ENCODE measurements around the gene SCAF1.

The SCAF1 gene

DNA sequence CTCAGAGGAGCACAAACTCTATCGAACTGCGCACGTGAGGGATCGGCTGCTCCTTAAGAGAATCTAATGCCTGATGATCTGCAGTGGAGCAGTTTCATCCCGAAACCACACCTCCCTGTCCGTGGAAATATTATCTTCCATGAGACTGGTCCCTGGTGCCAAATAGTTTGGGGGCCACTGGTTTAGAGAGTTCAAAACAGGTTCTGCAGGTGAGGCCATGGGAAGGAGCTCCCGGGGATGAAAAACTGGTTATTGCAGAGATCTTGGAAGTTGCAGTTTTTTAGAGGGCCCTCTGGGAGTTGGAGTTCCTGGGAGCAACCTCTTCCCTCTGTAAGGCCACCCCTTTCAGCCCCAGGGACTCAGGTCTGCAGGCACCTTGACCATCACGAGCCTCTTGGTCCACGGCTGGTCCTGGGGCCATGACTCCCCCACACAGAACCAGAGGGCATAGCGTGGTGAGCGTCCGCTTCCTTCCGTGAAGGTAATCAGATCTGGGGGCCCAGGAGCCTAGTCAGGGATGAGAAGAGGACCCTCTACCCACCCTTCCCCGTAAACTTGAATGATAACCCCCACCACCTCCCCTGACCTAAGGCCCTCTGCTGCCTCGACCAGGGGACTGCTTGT, 18.4 kb downstream of the SCAF1 start:
- no peak overlapping the region for H3K4me3 ChIP-seq (ENCODE audit: low read length)
- DNase-seq (ENCODE audit: low read depth, low spot score): no peak

DNA sequence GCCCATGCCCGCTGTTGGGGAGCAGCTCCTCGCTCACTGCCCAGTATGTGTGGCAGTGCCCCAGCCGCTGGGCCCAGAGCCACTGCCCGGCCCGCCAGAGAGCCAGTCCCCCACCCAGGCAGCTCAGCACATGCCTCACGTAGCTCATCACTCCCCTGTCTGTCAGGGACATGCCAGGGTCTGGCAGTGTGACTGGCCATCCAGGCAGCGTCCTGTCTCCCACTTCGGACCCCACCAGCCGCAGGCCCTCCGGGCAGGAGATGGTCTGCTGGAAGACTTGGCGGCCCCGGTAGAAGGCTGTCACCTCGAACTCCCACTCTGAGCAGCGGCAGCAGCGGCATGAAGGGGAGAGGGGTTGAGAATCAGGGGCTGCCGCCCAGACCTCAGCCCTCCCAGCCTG, 20.0 kb downstream of the SCAF1 start:
- DNase-seq (ENCODE audit: low read depth, low spot score): no peak
- no peak overlapping the region for H3K4me3 ChIP-seq (ENCODE audit: low read length)

DNA sequence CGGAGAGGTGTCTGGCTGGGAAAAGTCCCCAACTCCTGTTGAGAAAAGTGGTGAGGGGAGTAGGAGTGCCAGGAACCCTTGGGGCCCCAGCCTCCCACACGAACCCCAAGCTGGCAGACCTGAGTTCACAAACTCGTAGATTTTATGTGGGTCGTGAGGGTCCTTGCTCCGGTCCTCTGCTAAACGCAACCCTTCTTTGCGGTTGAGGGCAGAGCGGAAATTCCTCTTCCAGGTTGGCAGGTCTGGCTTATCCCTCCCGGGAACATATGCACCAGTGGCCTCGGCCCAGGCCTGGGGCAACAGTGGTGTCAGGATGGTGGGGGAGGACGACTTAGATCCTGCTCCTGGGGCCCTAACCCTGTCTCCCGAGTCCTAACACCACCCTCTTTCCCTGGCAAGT, 21.2 kb downstream of the SCAF1 start:
- no peak overlapping the region for H3K4me3 ChIP-seq (ENCODE audit: low read length)

DNA sequence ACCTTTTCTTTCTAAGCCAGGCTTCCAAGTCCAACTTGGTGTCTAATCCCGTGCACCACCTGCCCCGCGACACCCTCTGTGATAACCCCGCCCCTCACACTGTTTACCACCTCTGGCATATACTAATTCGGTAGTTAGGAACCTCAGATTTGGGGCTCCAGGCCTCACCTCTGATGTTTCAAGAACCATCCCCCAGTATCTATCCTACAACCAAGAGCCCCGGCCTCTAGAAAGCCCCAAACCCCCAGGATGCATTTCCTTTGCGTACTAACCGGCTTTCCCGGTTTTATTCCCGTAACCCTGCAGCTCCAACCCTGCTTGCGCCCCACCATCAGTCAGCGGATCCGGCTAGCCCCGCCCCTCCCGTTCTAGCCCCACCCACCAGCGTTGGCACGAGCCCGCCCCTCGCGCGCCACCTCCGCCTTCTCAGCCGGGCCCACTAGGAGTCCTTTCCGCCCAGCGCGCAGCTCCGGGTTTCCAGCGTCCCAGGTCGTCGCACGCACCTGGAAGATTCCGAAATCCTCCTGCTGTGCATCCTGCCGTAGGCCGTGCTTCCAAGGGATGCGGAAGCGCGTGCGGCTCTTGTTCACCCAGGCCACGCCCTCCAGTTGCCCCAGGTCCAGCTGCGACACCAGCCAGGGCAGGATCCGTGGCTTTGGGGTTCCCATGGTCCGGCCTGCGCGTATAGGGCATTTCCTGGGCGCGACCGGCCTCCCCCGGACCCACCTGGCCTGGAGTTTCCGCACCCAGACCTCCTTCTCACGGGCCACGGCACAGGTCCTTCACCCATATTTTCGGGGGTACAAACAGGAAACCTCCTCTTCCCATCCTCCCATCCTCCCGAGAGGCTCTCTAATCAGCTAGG, 22.4 kb downstream of the SCAF1 start:
- peak; percentile 65 for DNase-seq (ENCODE audit: low read depth, low spot score)
- H3K4me3 ChIP-seq (ENCODE audit: low read length): peak overlapping the region; percentile 96

More for the DNA sequence above, 21.2 kb downstream of the SCAF1 start:
- no peak for DNase-seq (ENCODE audit: low read depth, low spot score)

DNA sequence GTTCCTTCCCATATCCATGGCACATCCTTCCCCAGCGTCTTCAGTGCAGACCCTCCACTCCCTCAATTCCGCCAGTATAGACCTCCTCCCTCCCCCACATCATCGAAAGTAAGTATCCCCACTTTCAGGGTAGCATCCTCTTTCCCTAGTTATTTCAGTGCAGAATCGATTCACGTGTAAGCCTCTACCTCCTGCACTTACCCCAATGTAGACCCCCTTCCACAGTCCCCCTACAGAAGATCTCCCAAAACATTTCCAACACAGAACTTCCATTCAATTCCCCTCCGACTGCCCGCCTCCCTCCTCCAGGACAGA, 23.0 kb downstream of the SCAF1 start:
- peak overlapping the region; percentile 96 for H3K4me3 ChIP-seq (ENCODE audit: low read length)
- no peak for DNase-seq (ENCODE audit: low read depth, low spot score)

DNA sequence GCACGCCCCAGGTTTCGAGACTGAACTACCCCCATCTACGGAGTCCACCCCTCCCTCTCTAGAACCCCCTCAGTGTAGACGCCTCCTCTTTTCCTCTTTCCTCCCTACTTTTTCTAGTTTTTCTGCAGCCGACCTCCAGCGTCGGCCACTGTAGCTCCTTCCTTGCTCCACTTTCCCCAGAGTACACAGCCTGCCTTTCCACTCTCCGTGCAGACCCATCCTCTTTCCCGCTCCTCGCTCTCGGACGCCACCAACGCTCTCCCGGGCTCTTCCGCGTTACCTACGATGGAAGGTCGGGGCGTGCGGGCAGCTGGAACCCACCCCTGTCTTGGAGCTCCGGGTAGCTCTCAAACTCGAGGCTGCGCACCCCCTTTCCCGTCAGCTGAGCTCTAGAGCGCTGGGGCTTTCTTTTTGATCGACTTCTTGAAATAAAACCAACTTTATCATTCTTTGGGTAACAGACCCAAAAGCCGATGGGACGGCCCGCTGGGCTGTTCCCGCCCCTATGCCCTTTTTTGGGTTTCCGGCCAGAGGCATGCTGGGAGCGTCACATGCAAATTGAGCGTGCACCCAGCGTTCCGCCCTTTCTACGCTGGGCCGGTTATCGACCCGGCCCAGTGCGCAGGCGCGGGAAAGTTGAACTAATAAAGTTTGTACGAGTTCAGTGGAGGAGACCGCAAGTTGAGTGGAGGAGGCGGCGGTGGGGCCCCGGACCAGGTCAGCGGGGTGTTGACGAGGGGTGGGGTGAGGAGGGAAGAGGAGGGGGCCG, 23.5 kb downstream of the SCAF1 start, which contains the start of the genes BCL2L12 and IRF3:
Gene BCL2L12, plus strand, starts transcription at position 583 of the 769 bp plus-strand sequence. CDS start 760 bp downstream, outside the sequence.
Gene IRF3, minus strand, starts transcription at position 507 of the 769 bp plus-strand sequence. CDS start 1,019 bp downstream, outside the sequence.
- H3K4me3 ChIP-seq (ENCODE audit: low read length): peak within 1 kb of the TSS; percentile 96
- peak; percentile 94 for DNase-seq (ENCODE audit: low read depth, low spot score)

DNA sequence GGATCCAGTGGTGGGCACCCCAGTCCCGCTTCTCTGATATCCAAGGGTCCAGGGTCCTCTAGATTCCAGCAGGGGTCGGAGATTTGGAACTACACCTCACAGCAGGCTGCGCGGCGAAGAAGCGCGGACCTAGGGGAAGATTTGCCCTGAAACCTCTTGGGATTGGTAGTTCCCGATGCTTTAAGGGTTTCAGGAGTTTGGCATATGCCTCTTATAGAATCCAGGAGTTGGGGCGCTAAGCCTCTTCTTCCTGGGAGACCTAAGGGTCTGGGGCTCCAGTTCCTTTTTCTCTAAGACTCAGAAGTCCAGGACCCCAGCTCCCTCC, 24.1 kb downstream of the SCAF1 start:
- DNase-seq (ENCODE audit: low read depth, low spot score): no peak
- peak overlapping the region; percentile 96 for H3K4me3 ChIP-seq (ENCODE audit: low read length)

DNA sequence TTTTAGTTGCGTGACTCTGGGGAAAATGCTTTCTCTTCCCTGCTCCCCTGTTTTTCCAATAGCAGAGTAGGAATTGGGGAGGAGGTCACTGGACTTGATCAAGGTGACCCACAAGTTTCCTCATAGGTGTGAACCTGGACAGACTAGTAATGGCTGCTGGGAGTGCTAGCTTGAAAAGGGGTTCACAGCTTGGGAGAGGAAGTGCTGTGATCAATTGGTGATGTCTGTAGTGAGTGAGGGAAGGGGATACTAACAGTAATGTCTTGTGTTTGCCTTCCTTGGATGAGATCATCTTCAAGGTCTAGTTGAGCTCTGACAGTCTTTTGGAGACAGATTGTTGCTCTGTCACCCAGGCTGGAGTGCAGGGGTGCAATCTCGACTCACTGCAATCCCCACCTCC, 25.5 kb downstream of the SCAF1 start:
- DNase-seq (ENCODE audit: low read depth, low spot score): no peak
- no peak overlapping the region for H3K4me3 ChIP-seq (ENCODE audit: low read length)

DNA sequence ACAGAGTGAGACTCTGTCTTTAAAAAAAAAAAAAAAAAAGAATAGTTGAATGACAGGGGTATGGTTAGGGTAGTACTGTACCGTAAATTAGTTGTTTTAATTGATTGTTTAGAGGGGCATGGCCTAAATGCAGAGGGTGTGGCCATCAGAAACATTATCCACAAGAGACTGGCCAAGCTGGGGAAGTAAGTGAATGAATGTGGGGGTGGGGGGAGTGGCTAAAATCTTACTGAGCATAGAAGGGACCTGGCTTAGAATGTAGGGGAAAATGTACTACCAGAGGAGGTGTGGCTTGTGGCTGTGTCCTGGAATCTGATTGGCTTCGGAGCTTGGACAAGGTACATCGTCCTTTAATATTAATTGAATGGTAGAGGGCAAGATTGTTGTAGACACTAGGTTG, 27.5 kb downstream of the SCAF1 start:
- H3K4me3 ChIP-seq (ENCODE audit: low read length): no peak overlapping the region
- DNase-seq (ENCODE audit: low read depth, low spot score): no peak

DNA sequence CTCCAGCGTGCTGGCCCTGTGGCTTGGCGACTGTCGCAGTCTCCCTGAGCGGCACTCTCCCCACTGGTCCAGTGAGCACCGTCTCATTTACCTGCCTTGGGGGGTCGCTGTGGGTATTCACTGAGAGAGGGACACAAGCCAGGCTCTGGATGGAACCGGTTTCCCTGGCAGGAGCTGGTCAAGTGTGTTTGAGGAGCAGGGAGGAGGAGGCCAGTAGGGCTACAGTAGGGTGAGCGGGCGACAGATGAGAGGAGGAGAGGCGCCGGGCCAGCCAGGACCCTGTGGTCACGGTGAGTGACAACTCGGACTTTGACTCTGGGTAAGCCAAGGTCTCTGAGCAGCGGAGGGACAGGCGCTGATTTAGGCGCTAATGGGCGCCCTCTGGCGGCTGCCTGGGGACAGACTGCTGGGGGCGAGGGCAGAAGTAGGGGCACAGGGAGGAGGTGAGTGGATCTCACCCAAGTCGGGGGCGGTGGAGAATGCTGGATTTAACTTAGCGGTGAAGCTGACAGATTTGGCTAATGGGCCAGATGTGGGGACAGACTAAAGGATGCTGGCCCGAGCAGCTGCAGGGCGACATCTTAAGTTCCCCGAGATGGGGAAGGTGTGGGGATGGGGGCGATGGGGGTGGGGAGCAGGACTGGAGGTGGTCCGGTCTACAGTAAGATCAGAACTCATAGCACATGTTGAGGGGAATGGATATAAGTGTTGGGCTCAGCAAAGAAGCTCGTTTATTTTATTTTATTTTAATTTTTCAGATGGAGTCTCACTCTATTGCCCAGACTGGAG, 30.3 kb downstream of the SCAF1 start:
- H3K4me3 ChIP-seq (ENCODE audit: low read length): no peak overlapping the region

DNA sequence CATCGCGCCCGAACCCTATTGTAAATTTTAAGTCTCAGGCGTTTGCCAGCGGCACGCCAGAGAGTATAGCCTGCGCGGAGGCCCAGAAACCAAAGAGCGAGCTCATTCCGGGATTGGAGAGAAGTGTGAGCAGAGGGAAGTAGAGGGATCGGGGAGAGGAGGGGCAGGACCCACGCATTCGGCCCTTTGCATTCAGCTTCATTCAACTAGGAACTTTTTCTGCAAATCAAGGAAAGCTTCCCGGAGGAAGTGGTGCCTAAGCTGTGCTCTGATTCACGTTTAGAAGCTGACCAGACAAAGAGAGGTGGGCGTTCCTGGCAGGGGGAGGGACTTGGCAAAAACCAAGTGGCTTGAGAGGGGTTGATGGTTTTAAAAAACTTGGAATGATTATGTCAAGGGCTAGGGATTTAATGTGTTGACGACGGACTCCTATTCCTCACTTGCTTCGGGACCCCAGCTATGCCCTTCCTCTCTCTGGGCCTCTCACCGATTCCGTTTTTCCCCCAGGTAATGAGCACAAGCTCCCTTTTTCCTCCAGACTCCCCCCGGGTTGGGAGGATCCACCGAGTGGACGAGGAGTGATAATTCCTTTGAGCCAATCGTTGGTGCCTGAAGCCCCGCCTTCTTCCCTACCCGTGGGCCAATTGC, 34.3 kb downstream of the SCAF1 start:
- DNase-seq (ENCODE audit: low read depth, low spot score): peak; percentile 86
- peak overlapping the region; percentile 54 for H3K4me3 ChIP-seq (ENCODE audit: low read length)

More for the DNA sequence above, 30.3 kb downstream of the SCAF1 start:
- no peak for DNase-seq (ENCODE audit: low read depth, low spot score)

DNA sequence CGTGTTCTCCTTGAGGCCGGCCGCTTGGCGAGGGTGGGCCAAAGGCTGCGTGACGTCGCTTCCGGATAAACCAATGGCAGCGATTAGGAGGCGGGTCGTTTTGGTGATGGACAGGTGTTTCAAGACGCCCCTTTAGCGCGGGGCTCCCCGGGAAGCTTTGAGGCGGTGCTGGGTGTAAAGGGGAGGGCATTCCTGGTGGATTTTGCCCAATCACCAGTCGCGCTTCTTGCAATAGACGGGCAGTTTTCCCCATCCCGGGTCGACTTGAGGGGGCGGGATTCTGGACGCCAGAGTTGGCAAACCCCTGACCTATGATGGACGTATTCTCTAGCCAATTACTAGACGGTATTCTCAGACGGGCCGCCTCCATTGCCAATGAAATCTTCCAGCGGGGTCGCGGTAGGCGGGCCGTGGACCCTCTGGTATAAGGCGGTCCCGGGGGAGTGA, 34.8 kb downstream of the SCAF1 start:
- peak; percentile 100 for DNase-seq (ENCODE audit: low read depth, low spot score)
- H3K4me3 ChIP-seq (ENCODE audit: low read length): peak overlapping the region; percentile 94

DNA sequence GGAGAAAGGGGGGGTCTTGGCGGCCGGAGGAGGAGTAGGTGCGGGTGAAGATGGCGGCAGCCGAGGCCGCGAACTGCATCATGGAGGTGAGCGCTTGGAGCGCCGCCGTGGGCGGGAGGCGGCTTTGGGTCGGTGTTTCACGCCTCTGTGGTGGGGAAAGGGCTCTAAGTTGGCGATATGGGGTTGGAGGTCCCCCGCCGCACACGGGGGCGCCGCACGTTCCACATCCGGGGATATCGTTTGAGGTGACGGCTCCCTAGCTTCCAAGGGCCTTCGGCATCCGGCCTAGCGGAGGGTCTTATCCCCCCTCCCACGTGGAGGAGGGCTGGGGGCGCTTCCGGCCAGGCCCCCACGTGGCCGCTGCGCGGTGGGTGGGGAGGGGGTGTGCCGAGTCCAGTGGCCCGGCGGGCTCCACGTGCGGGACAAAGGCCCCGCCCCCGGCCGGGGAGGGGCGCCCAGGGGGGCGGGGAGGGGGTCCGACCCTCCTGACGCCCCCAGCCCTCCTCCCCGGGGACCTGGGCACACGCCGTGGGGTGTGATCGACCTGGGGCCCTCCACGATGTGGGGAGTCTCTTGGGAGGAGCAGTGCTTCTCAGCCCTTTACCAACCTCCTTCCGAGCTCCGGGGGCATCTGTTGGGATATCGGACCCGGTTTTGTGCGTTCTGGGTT, 35.4 kb downstream of the SCAF1 start, which contains the start of gene PRMT1:
Gene PRMT1, plus strand, starts transcription at position 41 of the 670 bp plus-strand sequence. Its CDS starts 10 bp downstream, at position 51.
- H3K4me3 ChIP-seq (ENCODE audit: low read length): peak within 1 kb of the TSS; percentile 94
- DNase-seq (ENCODE audit: low read depth, low spot score): no peak

DNA sequence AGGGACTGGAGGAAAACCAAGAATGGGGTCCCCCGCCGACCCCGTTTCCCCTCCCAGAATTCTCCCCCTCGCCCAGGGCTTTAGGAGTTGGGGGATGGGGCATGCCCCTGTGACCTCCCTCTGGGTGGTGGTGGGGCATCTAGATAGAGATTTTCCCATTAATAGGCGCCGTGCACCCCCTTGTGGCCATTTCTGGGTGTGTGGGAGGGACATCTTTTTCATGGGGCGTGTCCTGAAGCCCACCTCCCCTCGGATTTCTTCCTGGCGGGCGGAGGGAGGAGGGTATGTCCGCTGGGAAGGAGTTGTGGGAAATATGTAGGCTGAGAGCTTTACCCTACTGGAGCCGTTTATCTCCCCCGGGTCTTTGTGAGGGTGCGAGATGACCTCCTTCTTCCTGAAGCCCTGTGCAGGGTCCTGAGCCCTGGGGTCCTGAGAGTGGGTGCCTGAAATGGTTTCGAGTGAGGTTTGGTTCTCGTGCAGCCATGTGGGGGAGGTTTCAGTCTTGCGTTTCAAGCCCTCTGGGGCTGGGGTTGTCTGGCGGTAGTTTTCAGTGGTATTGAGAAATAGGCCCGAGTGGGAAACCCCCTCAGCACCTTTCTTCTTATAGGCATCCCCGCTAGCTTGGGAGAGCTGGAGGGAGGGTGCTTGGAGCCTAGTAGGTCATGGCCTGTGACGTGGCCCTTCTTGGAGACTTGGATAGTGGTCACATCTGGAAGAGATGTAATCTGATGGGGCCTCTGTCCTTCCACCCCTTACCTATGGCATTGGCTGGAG, 36.1 kb downstream of the SCAF1 start:
- DNase-seq (ENCODE audit: low read depth, low spot score): peak; percentile 65
- peak overlapping the region; percentile 94 for H3K4me3 ChIP-seq (ENCODE audit: low read length)

DNA sequence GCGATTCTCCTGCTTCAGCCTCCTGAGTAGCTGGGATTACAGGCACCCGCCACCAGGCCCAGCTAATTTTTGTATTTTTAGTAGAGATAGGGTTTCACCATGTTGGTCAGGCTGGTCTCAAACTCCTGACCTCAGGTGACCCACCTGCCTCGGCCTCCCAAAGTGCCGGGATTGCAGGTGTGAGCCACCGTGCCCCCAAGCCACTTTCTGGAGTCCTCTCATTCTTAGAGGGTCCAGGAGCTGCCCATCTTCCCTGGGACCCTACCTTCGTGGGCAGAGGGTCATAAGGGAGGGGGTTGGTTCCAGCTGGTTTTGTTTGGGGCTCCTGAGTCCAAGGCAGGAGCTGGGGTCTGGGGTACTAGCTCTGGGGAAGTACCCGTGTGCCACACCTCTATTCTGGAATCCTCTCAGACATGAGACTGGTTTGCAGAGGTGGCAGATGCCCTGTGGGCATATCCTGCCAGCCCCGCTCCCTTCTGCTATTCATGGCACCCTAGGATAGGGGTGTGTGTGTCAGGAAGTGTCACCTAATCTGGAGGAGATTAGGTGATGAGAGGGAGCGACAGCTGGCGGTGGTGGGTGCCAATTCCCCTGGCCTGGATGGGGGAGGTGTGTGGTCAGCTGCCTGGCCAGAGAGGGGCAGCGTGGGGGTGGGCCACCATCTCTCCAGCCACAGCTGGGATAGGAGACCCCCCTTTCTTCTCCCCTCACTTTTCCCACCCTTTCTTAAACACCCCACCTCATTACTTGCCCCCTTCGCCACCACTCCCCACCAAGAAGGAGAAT, 37.2 kb downstream of the SCAF1 start:
- no peak overlapping the region for H3K4me3 ChIP-seq (ENCODE audit: low read length)
- DNase-seq (ENCODE audit: low read depth, low spot score): no peak

DNA sequence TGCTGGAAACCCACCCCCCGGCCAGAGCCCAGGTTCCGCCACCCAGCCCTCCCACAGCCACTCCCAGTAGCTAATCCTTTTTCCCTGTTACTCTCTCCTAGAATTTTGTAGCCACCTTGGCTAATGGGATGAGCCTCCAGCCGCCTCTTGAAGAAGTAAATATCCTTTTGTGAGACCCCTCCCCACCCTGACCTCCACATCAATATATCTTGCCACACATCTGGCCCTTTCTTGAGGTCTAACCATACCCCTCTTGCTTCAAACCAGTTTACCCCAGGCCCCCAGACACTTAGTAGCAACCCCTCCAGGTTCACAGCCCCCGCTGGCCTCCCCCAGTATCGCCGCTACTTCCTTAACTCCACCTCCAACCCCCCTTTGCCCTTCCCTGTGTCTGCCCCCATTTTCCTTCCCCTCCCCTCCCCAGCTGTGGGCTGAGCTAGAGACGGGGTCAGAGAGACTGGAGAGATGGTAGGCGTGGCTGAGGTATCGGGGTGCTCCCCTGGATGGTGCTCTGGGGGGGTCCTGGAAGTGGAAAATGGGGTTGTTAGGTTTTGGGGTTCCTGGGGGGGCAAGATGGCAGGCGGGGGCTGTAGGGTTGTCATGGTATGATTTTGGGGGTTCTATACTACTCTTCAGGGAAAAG, 37.9 kb downstream of the SCAF1 start:
- no peak overlapping the region for H3K4me3 ChIP-seq (ENCODE audit: low read length)
- no peak for DNase-seq (ENCODE audit: low read depth, low spot score)
